WI38 (cell line): Measurements from ENCODE around the gene CDH23.

Source experiments
- H3K4me3 ChIP-seq: 2 replicates; pipeline ENCODE4 v1.5.1; 2011; ENCODE audit warnings: low read depth, mild to moderate bottlenecking, control low read depth, low read length
- TF ChIP-seq, protein P1 (sequence below): IDR thresholded peaks from 2 replicates; pipeline ENCODE4 v1.5.1; 2012; ENCODE audit warnings: low read depth, mild to moderate bottlenecking, control low read depth, low read length

Gene CDH23

DNA sequence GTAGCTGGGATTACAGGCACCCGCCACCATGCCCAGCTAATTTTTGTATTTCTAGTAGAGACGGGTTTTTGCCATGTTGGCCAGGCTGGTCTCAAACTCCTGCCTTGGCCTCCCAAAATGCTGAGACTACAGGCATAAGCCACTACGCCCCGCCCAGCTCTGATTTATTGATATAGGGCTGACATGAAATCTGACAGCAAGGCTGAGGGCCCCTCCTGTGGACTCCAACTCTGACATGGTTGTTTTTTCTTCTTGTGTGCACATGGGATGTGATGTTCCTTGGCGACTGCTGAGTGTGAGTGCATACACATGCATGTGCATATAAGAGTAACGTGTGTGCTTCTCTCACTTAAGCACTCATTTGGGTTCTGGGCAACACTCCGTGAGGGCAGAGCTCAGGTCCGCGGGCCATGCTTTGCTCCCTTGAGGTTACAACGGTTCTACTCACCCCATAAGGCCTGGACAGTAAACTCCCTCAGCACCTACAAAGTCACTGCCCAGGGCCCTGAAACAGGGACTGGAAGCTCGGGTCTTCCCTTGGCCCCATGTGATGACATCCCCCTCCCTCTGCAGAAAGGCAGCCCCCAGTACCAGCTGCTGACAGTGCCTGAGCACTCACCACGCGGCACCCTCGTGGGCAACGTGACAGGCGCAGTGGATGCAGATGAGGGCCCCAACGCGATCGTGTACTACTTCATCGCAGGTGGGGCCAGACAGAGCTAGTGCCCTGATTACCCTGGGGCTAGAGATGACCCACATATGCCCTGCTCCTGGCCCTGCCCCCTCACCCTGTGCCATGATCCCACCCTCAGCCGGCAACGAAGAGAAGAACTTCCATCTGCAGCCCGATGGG, 410.2 kb downstream of the CDH23 start:
- no peak overlapping the region for H3K4me3 ChIP-seq
- TF ChIP-seq, protein P1, sequence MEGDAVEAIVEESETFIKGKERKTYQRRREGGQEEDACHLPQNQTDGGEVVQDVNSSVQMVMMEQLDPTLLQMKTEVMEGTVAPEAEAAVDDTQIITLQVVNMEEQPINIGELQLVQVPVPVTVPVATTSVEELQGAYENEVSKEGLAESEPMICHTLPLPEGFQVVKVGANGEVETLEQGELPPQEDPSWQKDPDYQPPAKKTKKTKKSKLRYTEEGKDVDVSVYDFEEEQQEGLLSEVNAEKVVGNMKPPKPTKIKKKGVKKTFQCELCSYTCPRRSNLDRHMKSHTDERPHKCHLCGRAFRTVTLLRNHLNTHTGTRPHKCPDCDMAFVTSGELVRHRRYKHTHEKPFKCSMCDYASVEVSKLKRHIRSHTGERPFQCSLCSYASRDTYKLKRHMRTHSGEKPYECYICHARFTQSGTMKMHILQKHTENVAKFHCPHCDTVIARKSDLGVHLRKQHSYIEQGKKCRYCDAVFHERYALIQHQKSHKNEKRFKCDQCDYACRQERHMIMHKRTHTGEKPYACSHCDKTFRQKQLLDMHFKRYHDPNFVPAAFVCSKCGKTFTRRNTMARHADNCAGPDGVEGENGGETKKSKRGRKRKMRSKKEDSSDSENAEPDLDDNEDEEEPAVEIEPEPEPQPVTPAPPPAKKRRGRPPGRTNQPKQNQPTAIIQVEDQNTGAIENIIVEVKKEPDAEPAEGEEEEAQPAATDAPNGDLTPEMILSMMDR, result no peak

DNA sequence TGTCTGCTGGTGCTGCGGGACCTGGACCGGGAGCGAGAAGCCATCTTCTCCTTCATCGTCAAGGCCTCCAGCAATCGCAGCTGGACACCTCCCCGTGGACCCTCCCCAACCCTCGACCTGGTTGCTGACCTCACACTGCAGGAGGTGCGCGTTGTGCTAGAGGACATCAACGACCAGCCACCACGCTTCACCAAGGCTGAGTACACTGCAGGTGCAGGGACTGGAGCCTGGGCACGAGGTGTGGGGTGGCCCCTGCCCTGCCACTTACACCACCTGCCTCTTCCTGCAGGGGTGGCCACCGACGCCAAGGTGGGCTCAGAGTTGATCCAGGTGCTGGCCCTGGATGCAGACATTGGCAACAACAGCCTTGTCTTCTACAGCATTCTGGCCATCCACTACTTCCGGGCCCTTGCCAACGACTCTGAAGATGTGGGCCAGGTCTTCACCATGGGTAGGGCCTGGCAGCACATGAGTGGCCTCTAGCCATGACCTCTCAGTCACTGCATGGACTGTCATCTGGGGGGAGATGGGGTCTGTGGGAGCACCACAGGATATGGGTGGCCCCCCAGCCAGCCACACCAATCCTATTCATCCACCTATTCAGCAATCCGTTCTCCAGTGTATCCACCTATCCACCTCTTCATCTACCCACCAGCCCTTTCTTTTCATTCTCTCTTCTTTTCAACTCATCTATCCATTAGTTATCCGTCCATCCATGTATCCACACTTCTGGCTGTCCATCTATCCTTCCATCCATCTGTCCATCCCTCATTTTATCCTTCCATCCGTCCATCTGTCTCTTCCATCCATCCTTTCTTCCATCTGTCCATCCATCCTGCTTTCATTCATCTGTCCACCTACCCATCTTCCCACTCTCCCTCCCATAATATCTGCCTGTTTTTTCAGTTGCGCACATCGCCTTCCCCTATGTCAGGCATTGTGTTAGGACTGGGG, 411.1 kb downstream of the CDH23 start:
- TF ChIP-seq, protein P1, result no peak
- H3K4me3 ChIP-seq, result no peak overlapping the region

DNA sequence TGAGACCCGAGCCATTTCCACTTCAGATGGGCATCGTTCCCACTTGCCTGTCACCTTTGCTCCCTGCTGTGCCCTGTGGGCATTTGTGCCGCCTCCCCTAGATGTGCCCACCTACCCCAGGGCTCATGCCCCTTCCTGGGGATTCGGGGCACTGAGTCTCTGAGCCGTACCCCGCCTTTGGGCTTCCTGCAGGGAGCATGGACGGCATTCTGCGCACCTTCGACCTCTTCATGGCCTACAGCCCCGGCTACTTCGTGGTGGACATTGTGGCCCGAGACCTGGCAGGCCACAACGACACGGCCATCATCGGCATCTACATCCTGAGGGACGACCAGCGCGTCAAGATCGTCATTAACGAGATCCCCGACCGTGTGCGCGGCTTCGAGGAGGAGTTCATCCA, 412.9 kb downstream of the CDH23 start:
- TF ChIP-seq, protein P1, result no peak
- no peak overlapping the region for H3K4me3 ChIP-seq

DNA sequence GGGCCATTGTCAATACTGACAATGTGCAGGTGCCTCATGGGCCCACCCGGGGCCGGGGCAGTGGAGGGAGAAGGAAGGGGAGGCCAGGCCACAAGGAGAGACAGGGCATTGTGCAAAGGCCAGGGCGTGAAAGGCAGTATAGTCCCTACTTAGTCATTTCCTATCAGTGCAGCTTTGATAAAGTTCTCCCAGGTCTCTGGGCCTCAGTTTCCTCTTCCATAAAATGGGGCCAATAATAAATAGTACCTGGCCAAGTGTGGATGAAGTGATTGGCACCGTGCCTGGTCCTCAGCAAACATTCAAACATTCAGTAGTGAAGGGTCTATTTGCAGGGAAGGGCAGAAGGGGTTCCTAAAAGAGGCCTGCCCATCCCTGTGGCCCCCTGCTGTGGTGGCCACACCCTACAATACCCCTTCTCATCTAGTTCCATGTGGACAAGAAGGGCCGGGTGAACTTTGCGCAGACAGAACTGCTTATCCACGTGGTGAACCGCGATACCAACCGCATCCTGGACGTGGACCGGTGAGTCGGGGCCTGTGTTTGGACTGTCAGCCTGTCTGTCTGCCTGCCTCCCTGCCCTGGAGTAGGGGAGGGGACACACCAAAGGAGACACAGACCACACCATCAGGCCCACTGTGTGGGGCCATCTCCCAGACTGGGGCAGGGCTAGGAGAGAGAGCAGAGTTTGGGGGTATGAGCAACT, 413.5 kb downstream of the CDH23 start:
- H3K4me3 ChIP-seq, result no peak overlapping the region
- TF ChIP-seq, protein P1, result no peak

DNA sequence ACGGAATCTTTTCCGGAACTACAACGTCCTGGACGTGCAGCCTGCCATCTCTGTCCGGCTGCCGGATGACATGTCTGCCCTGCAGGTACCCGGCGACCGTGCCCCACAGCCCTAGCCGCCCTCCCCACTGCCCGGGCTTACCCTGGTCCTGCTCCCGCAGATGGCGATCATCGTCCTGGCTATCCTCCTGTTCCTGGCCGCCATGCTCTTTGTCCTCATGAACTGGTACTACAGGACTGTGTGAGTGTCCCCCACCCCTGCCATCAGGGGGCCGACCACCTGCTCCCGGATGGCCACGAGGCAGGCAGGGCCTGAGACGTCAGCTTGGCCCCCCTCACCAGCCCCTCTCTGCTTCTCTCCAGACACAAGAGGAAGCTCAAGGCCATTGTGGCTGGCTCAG, 414.6 kb downstream of the CDH23 start:
- no peak overlapping the region for H3K4me3 ChIP-seq
- TF ChIP-seq, protein P1, result no peak

DNA sequence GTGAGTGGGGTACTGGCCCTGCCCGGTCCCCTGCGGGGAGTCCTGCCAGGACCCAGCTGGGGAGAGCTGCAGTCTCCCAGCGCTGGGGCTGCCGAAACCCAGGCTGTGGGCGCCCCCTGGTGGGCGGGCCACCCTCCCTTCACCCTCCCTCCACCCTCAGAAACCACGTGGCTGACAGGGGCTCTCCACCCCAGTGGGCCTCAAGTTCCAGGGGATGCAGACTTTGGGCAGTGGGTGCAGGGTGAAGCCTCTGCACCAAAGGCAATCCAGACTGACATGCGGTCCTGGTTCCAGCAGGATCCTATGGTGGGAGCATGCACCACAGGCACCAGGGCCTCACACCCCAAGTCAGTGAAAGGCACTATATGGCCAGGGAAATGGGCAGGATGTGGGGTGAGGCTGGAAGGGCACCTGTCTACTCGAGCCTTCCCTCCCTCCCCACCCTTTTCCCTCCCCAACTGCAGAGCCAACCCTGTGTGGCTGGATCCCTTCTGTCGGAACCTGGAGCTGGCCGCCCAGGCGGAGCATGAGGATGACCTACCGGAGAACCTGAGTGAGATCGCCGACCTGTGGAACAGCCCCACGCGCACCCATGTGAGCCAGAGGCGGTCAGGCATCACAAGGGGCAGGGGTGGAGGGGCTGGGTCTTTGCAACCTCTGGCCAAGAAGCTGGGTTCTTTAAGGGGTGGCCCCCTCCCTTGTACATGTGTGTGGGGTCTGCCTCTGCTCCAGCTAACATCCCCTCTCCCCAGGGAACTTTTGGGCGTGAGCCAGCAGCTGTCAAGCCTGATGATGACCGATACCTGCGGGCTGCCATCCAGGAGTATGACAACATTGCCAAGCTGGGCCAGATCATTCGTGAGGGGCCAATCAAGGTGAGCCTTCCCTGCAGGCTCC, 415.5 kb downstream of the CDH23 start:
- TF ChIP-seq, protein P1, result peak; percentile 81

More for the DNA sequence above, 415.5 kb downstream of the CDH23 start:
- no peak overlapping the region for H3K4me3 ChIP-seq
